ENCODE measurements around the gene BNC1.

GRCh38 chr15:83206526-83207008 is 77.9 kb downstream of the BNC1 start:
- TF ChIP-seq POLR2A (IDR thresholded peaks at IDR 0.05; ENCODE audit: low read depth, low read length) (no peak), POLR2AphosphoS5 (IDR thresholded peaks at IDR 0.05; ENCODE audit: low read depth, low read length) (no peak), TAF1 (IDR thresholded peaks at IDR 0.05; ENCODE audit: low read depth, low read length) (no peak), SPI1 (IDR thresholded peaks at IDR 0.05; ENCODE audit: low read depth, low read length) (no peak), POU2F2 (IDR thresholded peaks at IDR 0.05; ENCODE audit: low read depth, low read length) (no peak)
